HL-60 (cell line): ENCODE measurements around the gene RERE.

Experiments
- DNase-seq, 2 experiments: peaks; one replicate each; pipeline ENCODE4 v3.0.0-alpha.2; 2010 to 2020; ENCODE audit warnings: low read depth in 1 of 2, low spot score in 1 of 2
- H3K27ac ChIP-seq: fragments of 250-450 bp; sonication (Bioruptor Pico); replicated peaks from 2 replicates; pipeline ENCODE4 v1.5.1; 2020; ENCODE audit warnings: mild to moderate bottlenecking, moderate library complexity
- H3K27me3 ChIP-seq: fragments of 250-450 bp; sonication (Bioruptor Pico); 2 replicates; pipeline ENCODE4 v1.5.1; 2021; ENCODE audit warnings: mild to moderate bottlenecking, moderate library complexity; ENCODE audit not compliant: insufficient read depth, poor library complexity, severe bottlenecking
- H3K4me3 ChIP-seq: replicated peaks from 2 replicates; pipeline ENCODE4 v1.5.1; 2011; ENCODE audit warnings: mild to moderate bottlenecking, control low read depth, low read length; ENCODE audit not compliant: insufficient read depth
- CTCF ChIP-seq: IDR thresholded peaks from one replicate; pipeline ENCODE4 v1.5.1; 2011; ENCODE audit warnings: low read length, control low read depth, inconsistent platforms; ENCODE audit not compliant: insufficient read depth
- GABPA ChIP-seq: IDR thresholded peaks from 2 replicates; pipeline ENCODE4 v1.6.1; 2012; ENCODE audit warnings: low read depth
- POLR2AphosphoS5 ChIP-seq: IDR thresholded peaks from 2 replicates; pipeline ENCODE4 v1.6.1; 2012; ENCODE audit warnings: low read depth
- REST ChIP-seq: IDR thresholded peaks from 2 replicates; pipeline ENCODE4 v1.6.1; 2012; ENCODE audit warnings: low read depth; ENCODE audit not compliant: insufficient replicate concordance
- SPI1 ChIP-seq: IDR thresholded peaks from 2 replicates; pipeline ENCODE4 v1.6.1; 2012; ENCODE audit warnings: low read depth, mild to moderate bottlenecking, borderline replicate concordance

Gene RERE

GRCh38 chr1:8841395-8841794, 24.0 kb upstream of the RERE start:
- Histone ChIP-seq H3K4me3 (no peak overlapping the region), H3K27me3 (no peaks in the 10 kb centered on the region), H3K27ac (no peak overlapping the region)
- TF ChIP-seq GABPA (no peak), CTCF (no peak), SPI1 (no peak), POLR2AphosphoS5 (no peak), REST (no peak)
- no peak for DNase-seq

GRCh38 chr1:8839990-8840389, 22.6 kb upstream of the RERE start:
- H3K27ac ChIP-seq = no peak overlapping the region
- no peaks in the 10 kb centered on the region for H3K27me3 ChIP-seq
- no peak for DNase-seq
- TF ChIP-seq GABPA = no peak
- TF ChIP-seq REST = no peak
- no peak for TF ChIP-seq SPI1
- TF ChIP-seq CTCF = no peak
- no peak for TF ChIP-seq POLR2AphosphoS5
- H3K4me3 ChIP-seq = no peak overlapping the region

GRCh38 chr1:8835941-8836643, 18.7 kb upstream of the RERE start:
- TF ChIP-seq POLR2AphosphoS5 = no peak
- TF ChIP-seq GABPA = no peak
- TF ChIP-seq CTCF = no peak
- no peak for TF ChIP-seq SPI1
- no peak for TF ChIP-seq REST
- DNase-seq = no peak
- Histone ChIP-seq H3K27ac (no peak overlapping the region), H3K4me3 (no peak overlapping the region), H3K27me3 (no peaks in the 10 kb centered on the region)
